Right lung (tissue), 5 donors: Measurements from ENCODE around the gene EMILIN3. TPM values are rescaled to one million over a fixed set of nuclear protein-coding genes. Genes with fewer than 3 reads are reported as not detected.

Experiments used
- DNase-seq, 2 donors: peaks; one replicate each; pipeline ENCODE4 v3.0.0-alpha.2; 2013
- polyA plus RNA-seq, 5 donors: library from polyadenylated mRNA; unstranded; fragments of 120-200 nt; gene quantifications; one replicate each; pipeline versions ENCODE4 v1.2.1 to v1.2.3, GENCODE V29; 2013; ENCODE audit warnings: inconsistent platforms in 1 of 5, low replicate concordance in 1 of 5; ENCODE audit not compliant: insufficient read length in 5 of 5, insufficient read depth in 1 of 5

The EMILIN3 gene
- polyA plus RNA-seq, 5 donors = 1.7 to 4.1 (median 2.0) TPM

DNA sequence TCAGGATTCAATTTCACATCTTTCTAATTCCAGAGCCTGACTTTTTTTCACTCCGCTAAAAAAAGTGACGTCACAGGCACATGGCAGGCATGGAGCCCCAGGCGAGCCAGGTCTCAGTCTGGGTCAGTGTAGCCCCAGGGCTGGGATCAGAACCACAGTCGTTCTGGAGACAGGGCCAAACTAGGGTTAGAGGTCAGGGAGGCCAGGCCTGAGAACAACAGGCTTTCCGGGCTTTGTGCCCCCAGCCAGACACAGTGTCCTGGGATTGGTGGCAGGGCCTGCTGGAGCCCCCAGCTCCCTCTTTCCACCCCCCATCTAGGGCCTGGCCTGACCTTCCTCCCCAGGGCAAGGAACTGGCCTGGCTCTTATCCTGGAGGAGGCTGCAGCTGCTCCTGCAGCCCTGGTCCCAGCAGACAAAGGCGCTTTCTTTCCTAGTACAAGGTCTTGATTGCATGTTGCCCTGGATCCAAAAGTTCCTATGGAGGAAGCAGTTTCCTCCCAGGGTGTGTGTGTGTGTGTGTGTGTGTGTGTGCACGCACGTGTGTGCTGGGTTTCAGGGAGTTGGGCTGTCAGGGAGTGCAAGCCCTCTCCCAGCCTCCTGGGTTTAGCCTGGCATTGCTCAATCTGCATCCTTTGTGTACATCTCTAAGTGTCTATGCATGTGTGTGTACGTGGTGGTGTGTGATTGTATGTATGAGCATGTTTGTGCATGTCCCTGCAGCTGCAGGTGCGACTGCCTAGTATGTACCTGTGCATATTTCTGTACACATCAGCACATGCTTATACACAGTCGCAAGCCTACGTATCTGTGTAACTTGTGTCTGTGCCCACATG is 26.5 kb upstream of the EMILIN3 start:
- DNase-seq = no peak

- DNase-seq = no peak
Observed at GRCh38 chr20:41392295-41392694, 25.7 kb upstream of the EMILIN3 start.

GRCh38 chr20:41391587-41392001 is 25.0 kb upstream of the EMILIN3 start:
- DNase-seq = no peak

GRCh38 chr20:41390889-41391288 is 24.3 kb upstream of the EMILIN3 start:
- DNase-seq = no peak

GRCh38 chr20:41387444-41387851 is 20.8 kb upstream of the EMILIN3 start:
- no peak for DNase-seq

DNA sequence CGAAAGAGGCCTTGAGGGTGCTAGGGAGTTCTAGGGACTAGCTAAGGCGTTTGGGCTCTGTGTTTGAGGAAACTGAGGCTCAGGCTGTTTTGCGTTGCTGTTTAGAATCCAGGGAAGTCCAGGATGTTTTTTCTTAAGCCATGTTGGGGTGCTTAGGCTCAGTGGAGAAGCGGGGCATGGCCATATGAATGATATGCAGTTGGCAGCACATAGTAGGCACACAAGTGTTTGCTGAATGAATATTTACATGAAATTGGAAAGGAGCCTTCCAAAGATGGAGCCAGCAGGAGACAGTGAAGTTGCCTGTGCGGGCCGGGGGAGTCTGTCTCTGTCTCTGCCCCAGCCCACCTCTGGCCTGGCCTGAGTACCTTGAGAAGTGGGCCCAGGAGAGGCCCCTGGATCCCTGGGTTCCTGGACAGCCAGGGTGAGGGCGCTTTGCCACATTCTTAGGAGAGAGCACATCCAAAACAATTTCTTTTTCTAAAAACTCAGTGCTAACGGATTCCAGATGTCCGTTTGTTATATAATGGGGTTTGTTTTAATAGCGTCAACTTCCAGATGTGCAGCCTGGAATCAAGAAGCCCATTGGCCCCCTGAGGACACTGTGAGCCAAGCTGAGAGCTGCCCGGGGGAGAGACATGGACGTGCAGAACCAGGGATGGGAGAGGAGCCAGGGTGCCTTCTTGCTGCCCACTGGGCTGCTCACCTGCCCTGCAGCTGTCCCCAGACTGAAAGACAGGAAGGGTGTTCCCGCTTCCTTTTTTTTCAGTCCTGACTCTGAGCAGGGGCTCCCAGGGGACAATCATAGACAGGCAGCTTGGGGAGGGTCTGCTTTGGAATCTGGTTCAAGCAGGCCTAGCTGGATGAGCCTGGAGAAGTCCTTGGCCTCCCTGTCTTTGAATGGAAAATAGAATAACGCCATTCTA is 20.1 kb upstream of the EMILIN3 start:
- DNase-seq = peak; percentile 36 to 47

DNA sequence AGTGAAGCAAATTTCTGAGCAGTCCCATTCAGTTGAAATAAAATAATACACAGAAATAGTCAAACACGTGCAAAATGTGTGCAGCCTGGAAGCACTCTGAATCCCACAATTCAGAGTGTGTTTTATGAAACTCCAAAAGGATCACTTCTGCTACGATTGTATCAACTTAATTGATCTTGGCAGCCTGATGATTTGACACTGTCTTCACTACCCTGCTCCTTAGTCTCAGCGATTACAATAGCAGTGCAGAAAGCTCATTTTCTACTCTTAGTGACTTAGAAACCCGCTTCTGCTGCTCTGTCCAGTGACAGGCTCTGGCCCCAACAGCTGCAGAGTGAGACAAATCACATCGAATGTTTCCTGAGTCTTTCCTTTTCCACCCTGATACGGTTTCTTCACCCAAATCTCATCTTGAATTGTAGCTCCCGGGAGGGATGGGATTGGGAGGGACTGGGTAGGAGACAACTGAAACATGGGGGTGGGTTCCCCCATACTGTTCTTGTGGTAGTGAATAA is 16.2 kb upstream of the EMILIN3 start:
- no peak for DNase-seq

- DNase-seq = no peak
Observed at GRCh38 chr20:41380551-41381193, 14.1 kb upstream of the EMILIN3 start.

- no peak for DNase-seq
Observed at GRCh38 chr20:41379551-41379950, 12.9 kb upstream of the EMILIN3 start.

DNA sequence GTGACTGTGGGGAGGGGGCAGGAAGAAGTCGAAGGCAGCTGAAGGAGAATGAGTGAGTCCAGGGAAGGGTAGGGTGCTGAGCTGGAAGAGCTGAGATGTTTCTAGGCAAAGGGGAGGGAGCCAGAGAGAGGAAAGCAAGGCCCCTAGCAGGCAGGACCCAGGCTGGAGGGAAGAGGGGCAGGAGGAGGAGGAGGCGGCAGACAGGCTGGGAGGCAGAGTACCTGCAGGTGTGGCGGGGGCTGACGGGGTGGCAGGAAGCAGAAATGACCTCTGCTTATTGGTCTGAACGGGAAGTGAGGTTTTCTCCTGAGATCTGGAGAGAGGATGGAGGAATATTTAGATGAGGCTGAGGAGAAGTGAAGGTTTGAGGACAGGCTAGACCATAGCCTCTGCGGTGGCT is 10.7 kb upstream of the EMILIN3 start:
- no peak for DNase-seq

DNA sequence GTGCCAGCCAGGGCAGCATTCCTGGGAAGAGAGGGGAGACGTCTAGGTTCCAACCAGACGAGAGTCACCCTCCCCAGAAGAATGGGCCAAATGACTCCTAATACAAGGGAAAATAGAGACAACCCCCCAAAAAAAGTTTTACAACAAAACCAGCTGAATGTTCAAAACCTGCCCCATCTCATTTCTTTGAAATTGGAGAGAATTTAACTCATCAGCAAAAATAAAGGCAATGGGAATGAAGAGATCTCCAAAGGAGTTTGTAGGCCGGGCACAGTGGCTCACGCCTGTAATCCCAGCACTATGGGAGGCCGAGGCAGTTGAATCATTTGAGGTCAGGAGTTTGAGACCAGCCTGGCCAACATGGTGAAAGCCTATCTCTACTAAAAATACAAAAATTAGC is 9.7 kb upstream of the EMILIN3 start:
- no peak for DNase-seq

DNA sequence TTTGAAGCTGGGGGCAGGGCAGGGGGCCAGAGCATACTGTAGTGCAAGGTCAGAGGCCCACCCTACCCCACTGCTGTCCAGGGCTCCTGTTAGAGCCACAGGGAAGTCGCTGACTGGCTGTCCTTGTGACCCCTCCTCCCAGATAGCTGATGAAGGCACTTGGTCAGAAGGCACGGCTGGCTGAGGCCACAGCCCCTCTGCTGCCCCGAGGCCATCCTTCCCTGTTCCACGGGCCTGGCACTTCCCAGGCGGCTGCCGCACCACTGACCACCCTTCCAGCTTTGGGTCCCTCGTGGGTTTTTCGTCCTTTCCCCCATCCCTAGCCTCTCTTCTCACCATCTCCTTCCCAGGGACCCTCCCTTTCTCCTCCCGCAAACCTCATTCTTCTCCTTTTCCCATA is 9.2 kb upstream of the EMILIN3 start:
- no peak for DNase-seq

DNA sequence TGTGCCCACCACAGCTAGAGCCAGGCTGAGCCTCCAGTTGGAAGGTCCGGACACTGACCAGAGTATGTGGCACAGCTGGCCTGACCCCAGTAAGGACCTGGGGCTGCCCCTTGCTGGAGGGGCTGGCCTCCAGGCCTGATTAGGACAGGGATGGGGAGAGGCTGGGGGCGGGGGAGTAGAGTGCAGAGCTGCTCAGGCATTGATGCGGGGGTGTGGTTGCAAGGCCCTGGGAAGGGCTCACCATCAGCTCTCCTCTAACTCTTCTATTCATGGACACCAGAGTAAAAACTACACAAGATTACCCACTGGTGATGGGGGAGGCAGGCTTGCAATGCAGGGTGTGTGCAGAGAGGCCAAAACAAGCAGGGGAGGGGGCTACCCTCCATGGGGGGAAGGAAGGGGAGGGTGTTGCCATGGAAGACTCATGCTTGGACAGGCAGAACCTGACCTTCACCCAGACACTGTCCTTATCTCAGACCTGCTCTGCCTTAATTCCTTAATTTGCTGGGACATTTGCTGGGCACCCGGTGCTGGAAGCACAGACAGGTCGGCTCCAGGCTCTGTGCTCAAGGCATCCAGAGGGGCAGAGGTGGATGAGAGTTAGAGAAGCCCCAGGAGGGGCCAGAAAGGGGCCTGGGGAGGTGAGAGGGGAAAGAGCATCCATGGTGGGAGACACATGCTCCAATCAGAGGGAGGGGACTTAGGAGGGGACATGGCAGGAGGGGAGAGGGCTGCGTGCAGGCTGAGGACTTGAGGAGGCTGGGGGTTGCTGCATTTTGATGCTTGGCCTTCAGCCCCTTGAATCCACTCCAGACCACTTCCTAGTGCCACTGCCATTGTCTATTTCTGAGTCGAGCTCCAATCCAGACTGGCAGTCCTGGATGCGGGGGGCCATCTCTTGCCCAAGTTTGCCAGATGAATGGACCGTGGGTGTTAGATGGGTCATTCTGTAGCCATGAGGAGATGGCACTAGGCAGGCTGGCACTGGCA is 7.6 kb upstream of the EMILIN3 start:
- DNase-seq = no peak

GRCh38 chr20:41373251-41373783 is 6.7 kb upstream of the EMILIN3 start:
- DNase-seq = no peak

- no peak for DNase-seq
Observed at GRCh38 chr20:41371371-41371770, 4.8 kb upstream of the EMILIN3 start.

- no peak for DNase-seq
Observed at GRCh38 chr20:41370176-41370575, 3.6 kb upstream of the EMILIN3 start.

DNA sequence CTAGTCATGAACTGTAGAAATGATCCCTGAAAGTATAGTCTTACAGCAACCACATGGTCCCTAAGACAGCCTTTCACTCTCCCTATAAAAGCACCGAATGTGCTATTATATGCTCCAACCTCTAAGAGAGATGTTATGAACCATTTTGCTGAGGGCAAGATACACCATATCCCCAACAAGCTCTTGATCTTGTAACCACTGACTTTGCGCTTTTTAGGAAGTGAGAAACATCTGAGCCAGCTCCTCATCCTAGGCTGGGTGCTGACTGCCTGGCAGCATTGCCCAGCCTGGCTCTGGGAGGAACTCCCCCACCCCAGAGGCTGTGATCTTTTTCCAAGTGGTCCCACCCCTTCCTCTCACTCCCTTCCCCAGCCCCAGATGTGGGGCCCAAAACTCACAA is 3.1 kb upstream of the EMILIN3 start:
- DNase-seq = no peak

GRCh38 chr20:41367956-41368355 is 1.3 kb upstream of the EMILIN3 start:
- no peak for DNase-seq

GRCh38 chr20:41367393-41367695 is 726 bp upstream of the EMILIN3 start:
- DNase-seq = no peak

GRCh38 chr20:41365777-41366545 is 657 bp downstream of the EMILIN3 start:
- no peak for DNase-seq
